Astrocyte (in vitro differentiated cells and primary cell): ENCODE measurements around the gene C9orf50. TPM values are rescaled to one million over a fixed set of nuclear protein-coding genes. Genes with fewer than 3 reads are reported as not detected.
A peak's percentile ranks its signal among the peaks of the same experiment; 100 is the strongest.

Experiments used
- DNase-seq: peaks from one replicate; pipeline ENCODE4 v3.0.0-alpha.2; 2010; ENCODE audit warnings: low read depth
- FAIRE-seq: peaks from 2 replicates; lab custom pipeline; 2011; peaks lifted over from hg19 to GRCh38; lab: Jason Lieb, UNC
- H2AFZ ChIP-seq: 2 replicates; pipeline ENCODE4 v1.6.0; 2012; ENCODE audit warnings: low read depth, low read length, inconsistent platforms
- H3K27ac ChIP-seq: 2 replicates; pipeline ENCODE4 v1.5.1; 2011; ENCODE audit warnings: low read depth, low read length, inconsistent platforms
- H3K27me3 ChIP-seq: 2 replicates; pipeline ENCODE4 v1.6.0; 2011; ENCODE audit warnings: low read length, inconsistent platforms; ENCODE audit not compliant: insufficient read depth
- H3K36me3 ChIP-seq: 2 replicates; pipeline ENCODE4 v1.5.1; 2011; ENCODE audit warnings: low read length, inconsistent platforms; ENCODE audit not compliant: insufficient read depth
- H3K4me1 ChIP-seq: 2 replicates; pipeline ENCODE4 v1.5.1; 2011; ENCODE audit warnings: low read length, inconsistent platforms; ENCODE audit not compliant: insufficient read depth
- H3K4me2 ChIP-seq: 2 replicates; pipeline ENCODE4 v1.6.0; 2012; ENCODE audit warnings: low read length, inconsistent platforms
- H3K4me3 ChIP-seq: 2 replicates; pipeline ENCODE4 v1.5.1; 2011; ENCODE audit warnings: low read depth, mild to moderate bottlenecking, low read length, inconsistent platforms; ENCODE audit not compliant: insufficient read depth
- H3K79me2 ChIP-seq: 2 replicates; pipeline ENCODE4 v1.6.0; 2012; ENCODE audit warnings: mild to moderate bottlenecking, low read length, inconsistent platforms; ENCODE audit not compliant: insufficient read depth
- H3K9ac ChIP-seq: 2 replicates; pipeline ENCODE4 v1.6.0; 2012; ENCODE audit warnings: mild to moderate bottlenecking, low read length, inconsistent platforms
- H3K9me3 ChIP-seq: 2 replicates; pipeline ENCODE4 v1.5.1; 2012; ENCODE audit warnings: low read depth, mild to moderate bottlenecking, low read length, inconsistent platforms; ENCODE audit not compliant: insufficient read depth
- H4K20me1 ChIP-seq: 2 replicates; pipeline ENCODE4 v1.6.0; 2012; ENCODE audit warnings: low read length, inconsistent platforms; ENCODE audit not compliant: insufficient read depth
- H3K27ac Mint-ChIP-seq: one replicate; pipeline ENCODE4 v1.8.0; 2021; ENCODE audit warnings: mild to moderate bottlenecking, mixed read lengths; ENCODE audit not compliant: unreplicated experiment
- H3K27me3 Mint-ChIP-seq: one replicate; pipeline ENCODE4 v1.8.0; 2021; ENCODE audit warnings: low read depth, mixed read lengths; ENCODE audit not compliant: unreplicated experiment
- H3K36me3 Mint-ChIP-seq: one replicate; pipeline ENCODE4 v1.8.0; 2021; ENCODE audit warnings: low read depth, mixed read lengths; ENCODE audit not compliant: unreplicated experiment
- H3K4me1 Mint-ChIP-seq: one replicate; pipeline ENCODE4 v1.8.0; 2021; ENCODE audit warnings: low read depth, mixed read lengths; ENCODE audit not compliant: unreplicated experiment
- H3K4me3 Mint-ChIP-seq: one replicate; pipeline ENCODE4 v1.8.0; 2021; ENCODE audit warnings: mild to moderate bottlenecking, moderate library complexity, mixed read lengths; ENCODE audit not compliant: unreplicated experiment
- H3K9me3 Mint-ChIP-seq: one replicate; pipeline ENCODE4 v1.8.0; 2021; ENCODE audit warnings: mild to moderate bottlenecking, mixed read lengths; ENCODE audit not compliant: unreplicated experiment
- CTCF ChIP-seq: IDR thresholded peaks from 2 replicates; pipeline ENCODE4 v1.5.1; 2011; ENCODE audit warnings: low read depth, mild to moderate bottlenecking, inconsistent platforms, low read length, moderate library complexity; ENCODE audit not compliant: insufficient read depth
- EZH2 ChIP-seq: IDR thresholded peaks from 2 replicates; pipeline ENCODE4 v1.6.1; 2012; ENCODE audit warnings: mild to moderate bottlenecking, low read length, inconsistent platforms; ENCODE audit not compliant: insufficient read depth
- total RNA-seq: library from RNA; stranded (reverse); gene quantifications from 2 replicates; pipeline ENCODE4 v1.2.1, GENCODE V29; 2021

C9orf50 gene
- total RNA-seq, 1 donor from 2014 or later = 0.41 TPM

- Histone ChIP-seq H3K27me3 (no peaks in the 10 kb centered on the region), H3K9ac (peak overlapping the region; percentile 62), H3K4me2 (peak overlapping the region; percentile 56), H3K4me3 (no peak overlapping the region), H4K20me1 (no peaks in the 10 kb centered on the region), H3K36me3 (no peaks in the 10 kb centered on the region), H3K79me2 (no peaks in the 10 kb centered on the region), H3K9me3 (no peaks in the 10 kb centered on the region), H3K4me1 (peaks cover 47% of the 10 kb centered on the region), H2AFZ (peak overlapping the region; percentile 21), H3K27ac (peak overlapping the region; percentile 72)
- TF ChIP-seq EZH2 (no peak), CTCF (no peak)
- Mint-ChIP-seq H3K27me3 (no peaks in the 10 kb centered on the region), H3K4me3 (peak overlapping the region; percentile 0), H3K36me3 (no peaks in the 10 kb centered on the region), H3K27ac (peak overlapping the region; percentile 90), H3K9me3 (no peaks in the 10 kb centered on the region), H3K4me1 (peaks cover 17% of the 10 kb centered on the region)
- peak; percentile 90 for DNase-seq
- FAIRE-seq = peak; percentile 68
These were observed 50.2 kb downstream of the C9orf50 start for GRCh38 chr9:129570450-129571297.

- H4K20me1 ChIP-seq = no peaks in the 10 kb centered on the region
- H3K4me3 ChIP-seq = no peak overlapping the region
- no peaks in the 10 kb centered on the region for H3K36me3 ChIP-seq
- H3K36me3 Mint-ChIP-seq = no peaks in the 10 kb centered on the region
- peak overlapping the region; percentile 56 for H3K4me2 ChIP-seq
- peaks cover 16% of the 10 kb centered on the region for H3K4me1 Mint-ChIP-seq
- TF ChIP-seq EZH2 (no peak), CTCF (peak; percentile 29)
- DNase-seq (peak; percentile 48), FAIRE-seq (no peak)
- H2AFZ ChIP-seq = peak overlapping the region; percentile 3
- H3K9me3 ChIP-seq = no peaks in the 10 kb centered on the region
- H3K4me1 ChIP-seq = peaks cover 38% of the 10 kb centered on the region
- peak overlapping the region; percentile 90 for H3K27ac Mint-ChIP-seq
- no peaks in the 10 kb centered on the region for H3K9me3 Mint-ChIP-seq
- H3K27me3 Mint-ChIP-seq = no peaks in the 10 kb centered on the region
- peak overlapping the region; percentile 62 for H3K9ac ChIP-seq
- H3K79me2 ChIP-seq = no peaks in the 10 kb centered on the region
- peak overlapping the region; percentile 72 for H3K27ac ChIP-seq
- H3K27me3 ChIP-seq = no peaks in the 10 kb centered on the region
- peak overlapping the region; percentile 70 for H3K4me3 Mint-ChIP-seq
These were observed 51.1 kb downstream of the C9orf50 start for GRCh38 chr9:129569502-129570449.
